ENCODE results near the gene NTN5. TPM values are rescaled to one million over a fixed set of nuclear protein-coding genes. Genes with fewer than 3 reads are reported as not detected.
A peak's percentile ranks its signal among the peaks of the same experiment; 100 is the strongest.

The NTN5 gene
- total and polyA plus RNA-seq, 9 of the 15 experiments (the other 6 are each of a cell fraction or from before 2014, with no cell fraction given) = not detected

GRCh38 chr19:48713864-48714755 is 41.3 kb upstream of the NTN5 start (continued):
- TF ChIP-seq POLR2B (IDR thresholded peaks at IDR 0.05; ENCODE audit: low read depth, partially characterized antibody) (peak; percentile 27), RBM15 (IDR thresholded peaks at IDR 0.05; ENCODE audit: insufficient read depth, low read length) (no peak), ZNF277 (CRISPR knock-in tag; IDR thresholded peaks at IDR 0.05; ENCODE audit: borderline replicate concordance) (no peak), YBX1 (IDR thresholded peaks at IDR 0.05) (no peak), PHTF2 (CRISPR knock-in tag; IDR thresholded peaks at IDR 0.05) (no peak), FOXP1 (CRISPR knock-in tag; IDR thresholded peaks at IDR 0.05) (no peak), HSF4 (CRISPR knock-in tag; IDR thresholded peaks at IDR 0.05; ENCODE audit: borderline replicate concordance) (no peak), L3MBTL2 (IDR thresholded peaks at IDR 0.05) (peak; percentile 92), FOXJ2 (tag; IDR thresholded peaks at IDR 0.05) (no peak), ETS1 (conservative IDR thresholded peaks at IDR 0.05; ENCODE audit: control insufficient read depth, low read depth, low read length) (no peak), BRD9 (IDR thresholded peaks at IDR 0.05; ENCODE audit: low read depth, partially characterized antibody) (no peak), ZHX1 (conservative IDR thresholded peaks at IDR 0.05; ENCODE audit: low read length) (no peak), PBX2 (CRISPR knock-in tag; IDR thresholded peaks at IDR 0.05; ENCODE audit: low read depth) (no peak), PBX2 (tag; conservative IDR thresholded peaks at IDR 0.05; ENCODE audit: low read depth) (no peak), ZNF445 (CRISPR knock-in tag; IDR thresholded peaks at IDR 0.05; ENCODE audit: low read depth) (no peak), ZNF668 (CRISPR knock-in tag; IDR thresholded peaks at IDR 0.05) (no peak), MIER1 (IDR thresholded peaks at IDR 0.05; ENCODE audit: low read depth) (no peak), SIN3B (IDR thresholded peaks at IDR 0.05; ENCODE audit: low read depth) (0 out of 2 replicates have a peak, but pooled peaks have one; percentile 27), SMC3 (conservative IDR thresholded peaks at IDR 0.05; ENCODE audit: insufficient read depth, low read depth, low read length) (no peak)
